SK-N-SH (cell line): ENCODE measurements around the gene CLPTM1L.

Experiments used
- CHD2 ChIP-seq: fragments of 150-350 bp; IDR thresholded peaks from 2 replicates; pipeline ENCODE4 v1.6.1; 2018; ENCODE audit warnings: low read length; ENCODE audit not compliant: partially characterized antibody
- CTCF ChIP-seq: fragments of 200-600 bp; sonication (generic); IDR thresholded peaks from 2 replicates; pipeline ENCODE4 v1.6.1; 2017; ENCODE audit warnings: antibody characterized with exemption, mild to moderate bottlenecking, moderate library complexity
- ELF1 ChIP-seq: IDR thresholded peaks from 2 replicates; pipeline ENCODE4 v1.4.0; 2012
- GABPA ChIP-seq: IDR thresholded peaks from 2 replicates; pipeline ENCODE4 v1.4.0; 2012; ENCODE audit warnings: low read depth, mild to moderate bottlenecking
- MAX ChIP-seq: IDR thresholded peaks from 2 replicates; pipeline ENCODE4 v1.4.0; 2012; ENCODE audit warnings: low read depth
- MEF2A ChIP-seq: IDR thresholded peaks from 2 replicates; pipeline ENCODE4 v1.4.0; 2012; ENCODE audit warnings: low read depth, borderline replicate concordance
- NFIC ChIP-seq: IDR thresholded peaks from 2 replicates; pipeline ENCODE4 v1.4.0; 2012; ENCODE audit warnings: borderline replicate concordance
- POLR2AphosphoS5 ChIP-seq: IDR thresholded peaks from 2 replicates; pipeline ENCODE4 v1.6.1; 2012; ENCODE audit warnings: low read depth, low read length
- RAD21 ChIP-seq: IDR thresholded peaks from 2 replicates; pipeline ENCODE4 v1.6.1; 2012; ENCODE audit warnings: mild to moderate bottlenecking, low read length
- SIN3A ChIP-seq: IDR thresholded peaks from 2 replicates; pipeline ENCODE4 v1.6.1; 2012; ENCODE audit warnings: low read depth, mild to moderate bottlenecking, low read length, moderate library complexity, borderline replicate concordance
- TAF1 ChIP-seq: IDR thresholded peaks from 2 replicates; pipeline ENCODE4 v1.6.1; 2012; ENCODE audit warnings: low read depth, mild to moderate bottlenecking, low read length, moderate library complexity, borderline replicate concordance
- USF2 ChIP-seq: fragments of 150-350 bp; IDR thresholded peaks from 2 replicates; pipeline ENCODE4 v1.6.1; 2017; ENCODE audit warnings: antibody characterized with exemption, low read length, low read depth, borderline replicate concordance

GRCh38 chr5:1368236-1368635 is 23.3 kb upstream of the CLPTM1L start:
- TF ChIP-seq GABPA (no peak), CTCF (no peak), NFIC (no peak), RAD21 (no peak), ELF1 (no peak), SIN3A (no peak), CHD2 (no peak), MAX (no peak), USF2 (no peak), MEF2A (no peak), POLR2AphosphoS5 (no peak), TAF1 (no peak)
